ENCODE results near the gene CBFB. TPM values are rescaled to one million over a fixed set of nuclear protein-coding genes. Genes with fewer than 3 reads are reported as not detected.

Gene CBFB
- total and polyA plus RNA-seq, 2 of the 4 experiments (the other 2 are of a cell fraction): 44.2 to 48.0 TPM

DNA sequence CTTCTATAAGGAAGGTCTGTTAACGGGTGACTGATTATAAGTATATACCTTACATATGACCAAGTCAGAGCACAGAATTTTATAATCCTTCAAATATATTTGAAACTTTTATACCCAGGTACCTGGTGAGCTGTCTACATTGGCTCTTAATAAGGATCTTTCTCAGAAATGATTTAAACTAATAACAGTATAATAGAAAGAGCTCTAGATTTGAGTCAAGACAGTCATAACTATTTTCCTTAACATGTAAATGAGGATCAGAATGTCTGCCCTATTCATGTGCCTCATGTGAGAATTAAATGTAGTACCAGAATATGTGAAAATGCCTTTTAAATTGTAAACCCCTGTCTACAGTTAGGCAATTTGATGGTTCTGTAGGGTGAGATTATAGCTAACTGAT, 14.5 kb downstream of the CBFB start:
- ATAC-seq (ENCODE audit: low read depth) (no peak), DNase-seq (no peak)
- Histone ChIP-seq H3K4me1 (ENCODE audit: control insufficient read depth, insufficient read depth, low read length) (peaks cover 12% of the 10 kb centered on the region), H2BK120ac (ENCODE audit: low read depth, low read length) (no peak overlapping the region), H3K56ac (ENCODE audit: extremely low read depth, insufficient read depth, low read length) (no peak overlapping the region), H3K18ac (ENCODE audit: low read depth, low read length) (no peak overlapping the region), H3K27ac (ENCODE audit: insufficient read depth, low read length) (no peak overlapping the region), H4K5ac (ENCODE audit: low read depth, low read length) (no peak overlapping the region), H3K9me3 (ENCODE audit: control insufficient read depth, insufficient read depth, low read length) (no peaks in the 10 kb centered on the region), H2AK9ac (replicated peaks; ENCODE audit: low read depth, low read length, poor library complexity) (no peak overlapping the region), H3K9ac (ENCODE audit: low read depth, low read length) (no peak overlapping the region), H4K20me1 (ENCODE audit: insufficient read depth, low read length) (peaks cover 33% of the 10 kb centered on the region), H2BK20ac (ENCODE audit: low read depth, low read length) (no peak overlapping the region), H3K23ac (ENCODE audit: low read depth, low read length) (no peak overlapping the region), H3K4me2 (ENCODE audit: low read depth, low read length) (no peak overlapping the region), H3K4me3 (ENCODE audit: insufficient read depth, low read depth, low read length) (no peak overlapping the region), H3K14ac (replicated peaks; ENCODE audit: low read depth, low read length) (no peak overlapping the region), H3K27me3 (ENCODE audit: control insufficient read depth, insufficient read depth, low read length) (no peaks in the 10 kb centered on the region), H2BK5ac (ENCODE audit: low read depth, low read length, poor library complexity, severe bottlenecking) (no peak overlapping the region), H4K8ac (ENCODE audit: low read depth in 2 of 2, low read length in 2 of 2) (no peak overlapping the region), H2BK15ac (ENCODE audit: low read depth, low read length) (no peak overlapping the region), H4K91ac (ENCODE audit: insufficient read depth, low read depth, low read length) (no peak overlapping the region), H3K36me3 (ENCODE audit: control insufficient read depth, insufficient read depth, low read length) (peaks cover 11% of the 10 kb centered on the region), H2AFZ (replicated peaks; ENCODE audit: low read length, poor library complexity) (no peak overlapping the region), H3K79me1 (ENCODE audit: low read depth in 1 of 2, low read length in 2 of 2) (peaks cover 19 to 70% of the 10 kb centered on the region in 2 experiments), H3K4ac (ENCODE audit: low read depth, low read length) (no peak overlapping the region), H3K9me1 (ENCODE audit: insufficient read depth, low read length) (peaks cover 10% of the 10 kb centered on the region; the same call in 1 of the 2 replicates), H2AK5ac (ENCODE audit: low read depth, low read length) (no peak overlapping the region)
- in situ Hi-C loops (cut with MboI; ENCODE audit: low sequenced_read_pairs) (no loop called here), dilution Hi-C loops (cut with HindIII; ENCODE audit: low sequenced_read_pairs, unreplicated experiment) (no loop called here), intact Hi-C loops (cut with micrococcal nuclease) (no loop called here)
- ChIA-PET POLR2A (ENCODE audit: unreplicated experiment) (no interaction called here), CTCF (interaction anchor here (0.5 kb wide), 1 partner anchor 38 kb away, joined by 3 read pairs; no protein-coding TSS in a partner anchor)
- no CpG with 5 or more reads among the region's 1 CpG for WGBS, 2 experiments (ENCODE audit: extremely low coverage in 2 of 2, insufficient read length in 1 of 2)
- no peak for TF ChIP-seq MXI1 (IDR thresholded peaks at IDR 0.05; ENCODE audit: borderline replicate concordance, low read depth, low read length)
- no peak for TF ChIP-seq RFX5 (IDR thresholded peaks at IDR 0.05; ENCODE audit: low read depth, low read length)
- TF ChIP-seq, protein P1, sequence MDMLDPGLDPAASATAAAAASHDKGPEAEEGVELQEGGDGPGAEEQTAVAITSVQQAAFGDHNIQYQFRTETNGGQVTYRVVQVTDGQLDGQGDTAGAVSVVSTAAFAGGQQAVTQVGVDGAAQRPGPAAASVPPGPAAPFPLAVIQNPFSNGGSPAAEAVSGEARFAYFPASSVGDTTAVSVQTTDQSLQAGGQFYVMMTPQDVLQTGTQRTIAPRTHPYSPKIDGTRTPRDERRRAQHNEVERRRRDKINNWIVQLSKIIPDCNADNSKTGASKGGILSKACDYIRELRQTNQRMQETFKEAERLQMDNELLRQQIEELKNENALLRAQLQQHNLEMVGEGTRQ (IDR thresholded peaks at IDR 0.05; ENCODE audit: low read depth, low read length): no peak
- TF ChIP-seq NFE2L2 (IDR thresholded peaks at IDR 0.05; ENCODE audit: low read depth, low read length): no peak
- TF ChIP-seq FOS (IDR thresholded peaks at IDR 0.05; ENCODE audit: low read depth, low read length): no peak
- TF ChIP-seq MAFK (IDR thresholded peaks at IDR 0.05; ENCODE audit: low read depth, low read length): no peak
- TF ChIP-seq RAD21 (IDR thresholded peaks at IDR 0.05; ENCODE audit: low read length): no peak
- TF ChIP-seq, protein P2, sequence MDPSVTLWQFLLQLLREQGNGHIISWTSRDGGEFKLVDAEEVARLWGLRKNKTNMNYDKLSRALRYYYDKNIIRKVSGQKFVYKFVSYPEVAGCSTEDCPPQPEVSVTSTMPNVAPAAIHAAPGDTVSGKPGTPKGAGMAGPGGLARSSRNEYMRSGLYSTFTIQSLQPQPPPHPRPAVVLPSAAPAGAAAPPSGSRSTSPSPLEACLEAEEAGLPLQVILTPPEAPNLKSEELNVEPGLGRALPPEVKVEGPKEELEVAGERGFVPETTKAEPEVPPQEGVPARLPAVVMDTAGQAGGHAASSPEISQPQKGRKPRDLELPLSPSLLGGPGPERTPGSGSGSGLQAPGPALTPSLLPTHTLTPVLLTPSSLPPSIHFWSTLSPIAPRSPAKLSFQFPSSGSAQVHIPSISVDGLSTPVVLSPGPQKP (IDR thresholded peaks at IDR 0.05; ENCODE audit: borderline replicate concordance, low read depth, low read length): no peak
- TF ChIP-seq SMC3 (IDR thresholded peaks at IDR 0.05; ENCODE audit: low read depth, low read length): no peak
- no peak for TF ChIP-seq CHD1 (IDR thresholded peaks at IDR 0.05; ENCODE audit: low read depth, low read length)
- no peak for TF ChIP-seq MAZ (IDR thresholded peaks at IDR 0.05; ENCODE audit: borderline replicate concordance, low read depth, low read length)
- TF ChIP-seq CEBPB (IDR thresholded peaks at IDR 0.05; ENCODE audit: low read depth, low read length): no peak
- TF ChIP-seq RCOR1 (IDR thresholded peaks at IDR 0.05; ENCODE audit: insufficient replicate concordance, low read length): no peak
- TF ChIP-seq POLR2A (IDR thresholded peaks at IDR 0.05; ENCODE audit: low read depth, low read length): no peak
- no peak for TF ChIP-seq BHLHE40 (IDR thresholded peaks at IDR 0.05; ENCODE audit: low read depth, low read length)
- TF ChIP-seq, protein P3, sequence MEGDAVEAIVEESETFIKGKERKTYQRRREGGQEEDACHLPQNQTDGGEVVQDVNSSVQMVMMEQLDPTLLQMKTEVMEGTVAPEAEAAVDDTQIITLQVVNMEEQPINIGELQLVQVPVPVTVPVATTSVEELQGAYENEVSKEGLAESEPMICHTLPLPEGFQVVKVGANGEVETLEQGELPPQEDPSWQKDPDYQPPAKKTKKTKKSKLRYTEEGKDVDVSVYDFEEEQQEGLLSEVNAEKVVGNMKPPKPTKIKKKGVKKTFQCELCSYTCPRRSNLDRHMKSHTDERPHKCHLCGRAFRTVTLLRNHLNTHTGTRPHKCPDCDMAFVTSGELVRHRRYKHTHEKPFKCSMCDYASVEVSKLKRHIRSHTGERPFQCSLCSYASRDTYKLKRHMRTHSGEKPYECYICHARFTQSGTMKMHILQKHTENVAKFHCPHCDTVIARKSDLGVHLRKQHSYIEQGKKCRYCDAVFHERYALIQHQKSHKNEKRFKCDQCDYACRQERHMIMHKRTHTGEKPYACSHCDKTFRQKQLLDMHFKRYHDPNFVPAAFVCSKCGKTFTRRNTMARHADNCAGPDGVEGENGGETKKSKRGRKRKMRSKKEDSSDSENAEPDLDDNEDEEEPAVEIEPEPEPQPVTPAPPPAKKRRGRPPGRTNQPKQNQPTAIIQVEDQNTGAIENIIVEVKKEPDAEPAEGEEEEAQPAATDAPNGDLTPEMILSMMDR (conservative IDR thresholded peaks at IDR 0.05; ENCODE audit: low read depth, low read length): no peak
- no TSS peak for BruUV-seq (replicated peaks)

All from IMR-90 (cell line).